Measurements from ENCODE around the gene RBM20.

RBM20 gene

GRCh38 chr10:110730345-110731050 lies 86.4 kb downstream of the RBM20 start:
- Histone ChIP-seq H3K27ac (ENCODE audit: low read depth, low read length) (no peak overlapping the region), H3K27me3 (ENCODE audit: control insufficient read depth, insufficient read depth, low read length) (no peaks in the 10 kb centered on the region), H3K4me1 (ENCODE audit: control insufficient read depth, insufficient read depth, low read length) (peaks cover 7% of the 10 kb centered on the region; the same call in 1 of the 2 replicates), H3K9me3 (ENCODE audit: control insufficient read depth, insufficient read depth, low read depth, low read length) (no peaks in the 10 kb centered on the region), H3K36me3 (ENCODE audit: control insufficient read depth, insufficient read depth, low read length) (no peaks in the 10 kb centered on the region), H3K4me3 (ENCODE audit: low read depth, low read length) (no peak overlapping the region), H3K9ac (ENCODE audit: low read length) (no peak overlapping the region)

GRCh38 chr10:110733218-110733952 lies 89.2 kb downstream of the RBM20 start:
- Histone ChIP-seq H3K9ac (ENCODE audit: low read length) (no peak overlapping the region), H3K4me1 (ENCODE audit: control insufficient read depth, insufficient read depth, low read length) (no peaks in the 10 kb centered on the region), H3K9me3 (ENCODE audit: control insufficient read depth, insufficient read depth, low read depth, low read length) (no peaks in the 10 kb centered on the region), H3K27ac (ENCODE audit: low read depth, low read length) (no peak overlapping the region), H3K36me3 (ENCODE audit: control insufficient read depth, insufficient read depth, low read length) (no peaks in the 10 kb centered on the region), H3K27me3 (ENCODE audit: control insufficient read depth, insufficient read depth, low read length) (no peaks in the 10 kb centered on the region), H3K4me3 (ENCODE audit: low read depth, low read length) (no peak overlapping the region)

GRCh38 chr10:110735620-110736027 lies 91.5 kb downstream of the RBM20 start:
- H3K4me1 ChIP-seq (ENCODE audit: control insufficient read depth, insufficient read depth, low read length), result no peaks in the 10 kb centered on the region
- no peaks in the 10 kb centered on the region for H3K36me3 ChIP-seq (ENCODE audit: control insufficient read depth, insufficient read depth, low read length)
- no peaks in the 10 kb centered on the region for H3K9me3 ChIP-seq (ENCODE audit: control insufficient read depth, insufficient read depth, low read depth, low read length)
- H3K9ac ChIP-seq (ENCODE audit: low read length), result no peak overlapping the region
- no peak overlapping the region for H3K4me3 ChIP-seq (ENCODE audit: low read depth, low read length)
- H3K27me3 ChIP-seq (ENCODE audit: control insufficient read depth, insufficient read depth, low read length), result no peaks in the 10 kb centered on the region
- H3K27ac ChIP-seq (ENCODE audit: low read depth, low read length), result no peak overlapping the region

- H3K36me3 ChIP-seq (ENCODE audit: control insufficient read depth, insufficient read depth, low read length), result no peaks in the 10 kb centered on the region
- no peaks in the 10 kb centered on the region for H3K4me1 ChIP-seq (ENCODE audit: control insufficient read depth, insufficient read depth, low read length)
- no peak overlapping the region for H3K4me3 ChIP-seq (ENCODE audit: low read depth, low read length)
- H3K9ac ChIP-seq (ENCODE audit: low read length), result no peak overlapping the region
- no peak overlapping the region for H3K27ac ChIP-seq (ENCODE audit: low read depth, low read length)
- H3K27me3 ChIP-seq (ENCODE audit: control insufficient read depth, insufficient read depth, low read length), result no peaks in the 10 kb centered on the region
- H3K9me3 ChIP-seq (ENCODE audit: control insufficient read depth, insufficient read depth, low read depth, low read length), result no peaks in the 10 kb centered on the region
These were observed 93.9 kb downstream of the RBM20 start for GRCh38 chr10:110737886-110738634.

- H3K4me3 ChIP-seq (ENCODE audit: low read depth, low read length), result no peak overlapping the region
- no peaks in the 10 kb centered on the region for H3K9me3 ChIP-seq (ENCODE audit: control insufficient read depth, insufficient read depth, low read depth, low read length)
- no peaks in the 10 kb centered on the region for H3K36me3 ChIP-seq (ENCODE audit: control insufficient read depth, insufficient read depth, low read length)
- no peaks in the 10 kb centered on the region for H3K27me3 ChIP-seq (ENCODE audit: control insufficient read depth, insufficient read depth, low read length)
- H3K9ac ChIP-seq (ENCODE audit: low read length), result no peak overlapping the region
- H3K27ac ChIP-seq (ENCODE audit: low read depth, low read length), result no peak overlapping the region
- H3K4me1 ChIP-seq (ENCODE audit: control insufficient read depth, insufficient read depth, low read length), result peaks cover 4% of the 10 kb centered on the region; the same call in 1 of the 2 replicates
These were observed 95.7 kb downstream of the RBM20 start for GRCh38 chr10:110739811-110740271.

- Histone ChIP-seq H3K27me3 (ENCODE audit: control insufficient read depth, insufficient read depth, low read length) (no peaks in the 10 kb centered on the region), H3K27ac (ENCODE audit: low read depth, low read length) (no peak overlapping the region), H3K9me3 (ENCODE audit: control insufficient read depth, insufficient read depth, low read depth, low read length) (no peaks in the 10 kb centered on the region), H3K9ac (ENCODE audit: low read length) (no peak overlapping the region), H3K4me3 (ENCODE audit: low read depth, low read length) (no peak overlapping the region), H3K4me1 (ENCODE audit: control insufficient read depth, insufficient read depth, low read length) (peaks cover 6% of the 10 kb centered on the region; the same call in 1 of the 2 replicates), H3K36me3 (ENCODE audit: control insufficient read depth, insufficient read depth, low read length) (no peaks in the 10 kb centered on the region)
These were observed 98.7 kb downstream of the RBM20 start for GRCh38 chr10:110742801-110743200.

GRCh38 chr10:110744782-110745181 lies 100.6 kb downstream of the RBM20 start:
- no peak overlapping the region for H3K9ac ChIP-seq (ENCODE audit: low read length)
- H3K4me3 ChIP-seq (ENCODE audit: low read depth, low read length), result no peak overlapping the region
- no peak overlapping the region for H3K27ac ChIP-seq (ENCODE audit: low read depth, low read length)
- H3K9me3 ChIP-seq (ENCODE audit: control insufficient read depth, insufficient read depth, low read depth, low read length), result peaks cover 15% of the 10 kb centered on the region
- no peaks in the 10 kb centered on the region for H3K36me3 ChIP-seq (ENCODE audit: control insufficient read depth, insufficient read depth, low read length)
- no peaks in the 10 kb centered on the region for H3K27me3 ChIP-seq (ENCODE audit: control insufficient read depth, insufficient read depth, low read length)
- H3K4me1 ChIP-seq (ENCODE audit: control insufficient read depth, insufficient read depth, low read length), result peaks cover 6% of the 10 kb centered on the region; the same call in 1 of the 2 replicates

- Histone ChIP-seq H3K9me3 (ENCODE audit: control insufficient read depth, insufficient read depth, low read depth, low read length) (peaks cover 15% of the 10 kb centered on the region), H3K27me3 (ENCODE audit: control insufficient read depth, insufficient read depth, low read length) (no peaks in the 10 kb centered on the region), H3K4me1 (ENCODE audit: control insufficient read depth, insufficient read depth, low read length) (peaks cover 6% of the 10 kb centered on the region; the same call in 1 of the 2 replicates), H3K27ac (ENCODE audit: low read depth, low read length) (no peak overlapping the region), H3K4me3 (ENCODE audit: low read depth, low read length) (no peak overlapping the region), H3K9ac (ENCODE audit: low read length) (no peak overlapping the region), H3K36me3 (ENCODE audit: control insufficient read depth, insufficient read depth, low read length) (no peaks in the 10 kb centered on the region)
These were observed 102.2 kb downstream of the RBM20 start for GRCh38 chr10:110746254-110746826.

GRCh38 chr10:110746969-110747608 lies 103.0 kb downstream of the RBM20 start:
- no peak overlapping the region for H3K9ac ChIP-seq (ENCODE audit: low read length)
- H3K4me1 ChIP-seq (ENCODE audit: control insufficient read depth, insufficient read depth, low read length), result peaks cover 6% of the 10 kb centered on the region; the same call in 1 of the 2 replicates

More at GRCh38 chr10:110746969-110747608, 103.0 kb downstream of the RBM20 start:
- peaks cover 15% of the 10 kb centered on the region for H3K9me3 ChIP-seq (ENCODE audit: control insufficient read depth, insufficient read depth, low read depth, low read length)
- no peak overlapping the region for H3K27ac ChIP-seq (ENCODE audit: low read depth, low read length)
- no peaks in the 10 kb centered on the region for H3K36me3 ChIP-seq (ENCODE audit: control insufficient read depth, insufficient read depth, low read length)
- H3K27me3 ChIP-seq (ENCODE audit: control insufficient read depth, insufficient read depth, low read length), result no peaks in the 10 kb centered on the region
- no peak overlapping the region for H3K4me3 ChIP-seq (ENCODE audit: low read depth, low read length)

All from HUES6 (cell line).